GM12878 (cell line): ENCODE data around the gene LSR. TPM values are rescaled to one million over a fixed set of nuclear protein-coding genes. Genes with fewer than 3 reads are reported as not detected.

ENCODE experiments used
- ATAC-seq: fragments of 200-7000 bp; cut with Tn5 transposase; 3 replicates; pipeline ENCODE4 v1.9.1; 2020; ENCODE audit warnings: mild to moderate bottlenecking, moderate library complexity
- BruUV-seq: library from RNA; stranded (reverse); fragments of 400-500 nt; replicated peaks from 2 replicates; lab custom pipeline; 2021; lab: Mats Ljungman, UMichigan
- CTCF ChIA-PET: fragments of 300-600 bp; sonication (Branson Sonifier 250); formaldehyde crosslinking; extraction: SDS; loops from one replicate; lab custom pipeline; 2021; ENCODE audit warnings: inconsistent platforms; lab: Yijun Ruan, JAX
- POLR2A ChIA-PET: fragments of 350-600 bp; formaldehyde crosslinking; extraction: SDS; loops from one replicate; lab custom pipeline; 2021; ENCODE audit warnings: inconsistent platforms; lab: Charles Lee
- RAD21 ChIA-PET: fragments of 300-600 bp; sonication (Branson Sonifier 250); formaldehyde crosslinking; loops from one replicate; lab custom pipeline; 2023; ENCODE audit warnings: antibody characterized with exemption; ENCODE audit not compliant: unreplicated experiment; lab: Charles Lee
- SMC1A ChIA-PET: fragments of 300-600 bp; sonication (Branson Sonifier 250); formaldehyde crosslinking; loops from one replicate; lab custom pipeline; 2023; ENCODE audit not compliant: unreplicated experiment, uncharacterized antibody; lab: Charles Lee
- DNase-seq: peaks from one replicate; pipeline ENCODE4 v3.0.0-alpha.2; 2011; ENCODE audit warnings: low read depth, low spot score
- FAIRE-seq: peaks from 3 replicates; lab custom pipeline; 2011; peaks lifted over from hg19 to GRCh38; lab: Jason Lieb, UNC
- H2AFZ ChIP-seq: 2 replicates; pipeline ENCODE4 v1.6.0; 2011; ENCODE audit warnings: low read depth, low read length, control low read depth; ENCODE audit not compliant: control insufficient read depth
- H3K27ac ChIP-seq: 2 replicates; pipeline ENCODE4 v1.5.1; 2011; ENCODE audit warnings: control low read depth; ENCODE audit not compliant: control insufficient read depth, insufficient read depth
- H3K27me3 ChIP-seq, 2 experiments: replicated peaks in 1 of 2; 2 replicates each; pipeline versions ENCODE4 v1.6.0 to v1.6.1; 2011; ENCODE audit warnings: low read length in 1 of 2; ENCODE audit not compliant: control insufficient read depth in 2 of 2, insufficient read depth in 2 of 2
- H3K36me3 ChIP-seq, 2 experiments: 2 replicates each; pipeline ENCODE4 v1.5.1; 2011; ENCODE audit warnings: low read length in 1 of 2; ENCODE audit not compliant: control insufficient read depth in 2 of 2, insufficient read depth in 2 of 2
- H3K4me1 ChIP-seq: 2 replicates; pipeline ENCODE4 v1.6.1; 2011; ENCODE audit warnings: mild to moderate bottlenecking, low read length, moderate library complexity, mixed read lengths; ENCODE audit not compliant: control insufficient read depth, insufficient read depth
- H3K4me2 ChIP-seq: 2 replicates; pipeline ENCODE4 v1.6.0; 2011; ENCODE audit warnings: control low read depth; ENCODE audit not compliant: control insufficient read depth, insufficient read depth
- H3K4me3 ChIP-seq: fragments of 200-600 bp; sonication (generic); 2 replicates; pipeline ENCODE4 v1.5.1; 2016
- H3K79me2 ChIP-seq: 2 replicates; pipeline ENCODE4 v1.6.0; 2011; ENCODE audit warnings: low read length; ENCODE audit not compliant: control insufficient read depth, insufficient read depth
- H3K9ac ChIP-seq: 2 replicates; pipeline ENCODE4 v1.8.0; 2011; ENCODE audit warnings: low read length, control low read depth, mixed read lengths; ENCODE audit not compliant: control insufficient read depth, insufficient read depth
- H3K9me3 ChIP-seq: replicated peaks from 3 replicates; pipeline ENCODE4 v1.5.1; 2011; ENCODE audit warnings: mild to moderate bottlenecking, low read length; ENCODE audit not compliant: control insufficient read depth, insufficient read depth
- H4K20me1 ChIP-seq: 2 replicates; pipeline ENCODE4 v1.6.0; 2011; ENCODE audit not compliant: control insufficient read depth, insufficient read depth
- CREM ChIP-seq: IDR thresholded peaks from 2 replicates; pipeline ENCODE4 v1.6.1; 2014; ENCODE audit warnings: antibody characterized with exemption, low read depth
- FOXK2 ChIP-seq: fragments of 450-650 bp; IDR thresholded peaks from 2 replicates; pipeline ENCODE4 v1.6.1; 2017; ENCODE audit warnings: mild to moderate bottlenecking, moderate library complexity
- KLF5 ChIP-seq: fragments of 450-650 bp; IDR thresholded peaks from 2 replicates; pipeline ENCODE4 v1.6.1; 2014; ENCODE audit warnings: mild to moderate bottlenecking; ENCODE audit not compliant: partially characterized antibody
- MTA2 ChIP-seq: fragments of 450-650 bp; IDR thresholded peaks from 2 replicates; pipeline ENCODE4 v1.6.1; 2016; ENCODE audit warnings: low read depth, mild to moderate bottlenecking, moderate library complexity
- SUPT20H ChIP-seq: IDR thresholded peaks from 2 replicates; pipeline ENCODE4 v1.6.1; 2011; ENCODE audit warnings: low read depth, mild to moderate bottlenecking, low read length, moderate library complexity, borderline replicate concordance; ENCODE audit not compliant: control insufficient read depth
- WGBS: methylation state at CpG from one replicate; pipeline ENCODE4 v1.1.6; 2016; ENCODE audit warnings: low lambda C conversion rate; ENCODE audit not compliant: insufficient replicate concordance, insufficient coverage; ENCODE audit errors: missing lambda C conversion rate; 5-methylcytosine and 5-hydroxymethylcytosine counted together
- in situ Hi-C: fragments of 300-500 bp; cut with MboI; formaldehyde crosslinking; loops from 9 replicates; pipeline ENCODE4 v1.14.3; 2018; ENCODE audit warnings: mixed read lengths
- intact Hi-C: fragments of 100-400 bp; cut with micrococcal nuclease; formaldehyde crosslinking; loops from one replicate; pipeline ENCODE4 v1.14.2; 2022; ENCODE audit not compliant: unreplicated experiment
- polyA plus RNA-seq, 11 experiments: library from polyadenylated mRNA; depleted of rRNA in 4 of 11; unstranded in 6 of 11; stranded (reverse) in 5 of 11; fragments of >200 nt; fragmentation: Nextera tagmentation in 4 of 11; fragmentation: Illumina TruSeq in 1 of 11; extraction: Ambion mirVana in 4 of 11; extraction: Trizol in 1 of 11; gene quantifications; 1 replicate in 1 of 11; 2 replicates in 10 of 11; pipeline versions ENCODE4 v1.2.1 to v1.2.3, GENCODE V29; 2011 to 2016; ENCODE audit warnings: inconsistent platforms in 2 of 11, missing spikeins in 2 of 11, low read depth in 1 of 11
- total RNA-seq, 4 experiments: library from RNA; depleted of rRNA in 3 of 4; stranded (reverse); fragments of >200 nt in 3 of 4; fragmentation: Illumina TruSeq in 1 of 4; extraction: Trizol in 1 of 4; gene quantifications; 2 replicates each; pipeline versions ENCODE4 v1.2.1 to v1.2.3, GENCODE V29; 2013 to 2021
- TF ChIP-seq, protein P1 (sequence below): fragments of 450-650 bp; IDR thresholded peaks from 2 replicates; pipeline ENCODE4 v1.6.1; 2017; ENCODE audit warnings: antibody characterized with exemption, mild to moderate bottlenecking, moderate library complexity
- TF ChIP-seq, protein P2 (sequence below): fragments of 450-650 bp; formaldehyde crosslinking; IDR thresholded peaks from 2 replicates; pipeline ENCODE4 v1.5.0; 2022; ENCODE audit warnings: mild to moderate bottlenecking, missing genetic modification characterization
- TF ChIP-seq, protein P3 (sequence below): fragments of 450-650 bp; IDR thresholded peaks from 2 replicates; pipeline ENCODE4 v1.6.1; 2017; ENCODE audit warnings: borderline replicate concordance
- TF ChIP-seq, protein P4 (sequence below): fragments of 450-650 bp; IDR thresholded peaks from 2 replicates; pipeline ENCODE4 v1.6.1; 2017; ENCODE audit warnings: mild to moderate bottlenecking

LSR gene
- total and polyA plus RNA-seq, 10 of the 15 experiments (the other 5 are each of a cell fraction or from before 2014, with no cell fraction given): 0.26 to 53.9 (median 26.3) TPM

DNA sequence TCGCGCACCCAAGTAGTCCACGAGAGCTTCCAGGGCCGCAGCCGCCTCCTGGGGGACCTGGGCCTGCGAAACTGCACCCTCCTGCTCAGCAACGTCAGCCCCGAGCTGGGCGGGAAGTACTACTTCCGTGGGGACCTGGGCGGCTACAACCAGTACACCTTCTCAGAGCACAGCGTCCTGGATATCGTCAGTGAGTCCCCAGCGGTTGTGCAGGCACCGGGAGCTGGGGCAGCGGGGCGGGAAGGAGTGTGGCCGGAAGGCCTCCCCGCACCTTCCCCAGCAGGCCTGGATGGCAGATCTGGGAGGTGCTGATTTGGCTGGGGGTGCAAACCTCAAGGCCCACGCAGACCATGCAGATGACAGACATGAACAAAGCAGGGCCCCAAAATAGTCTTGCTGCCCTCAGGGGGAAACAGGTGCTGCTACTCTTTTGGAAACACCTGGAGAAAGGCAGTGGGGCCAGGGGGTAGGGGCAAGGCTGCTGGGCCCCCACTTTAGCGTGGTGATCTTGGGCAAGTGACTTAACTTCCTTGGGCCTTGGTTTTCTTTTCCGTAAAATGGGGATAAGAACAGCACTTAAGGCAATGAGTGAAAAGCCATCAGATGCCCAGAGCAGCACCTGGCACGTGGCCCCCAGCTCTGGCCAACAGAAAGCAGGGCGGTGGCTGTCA lies 47.1 kb downstream of the LSR start (continued):
- TF ChIP-seq, protein P1, sequence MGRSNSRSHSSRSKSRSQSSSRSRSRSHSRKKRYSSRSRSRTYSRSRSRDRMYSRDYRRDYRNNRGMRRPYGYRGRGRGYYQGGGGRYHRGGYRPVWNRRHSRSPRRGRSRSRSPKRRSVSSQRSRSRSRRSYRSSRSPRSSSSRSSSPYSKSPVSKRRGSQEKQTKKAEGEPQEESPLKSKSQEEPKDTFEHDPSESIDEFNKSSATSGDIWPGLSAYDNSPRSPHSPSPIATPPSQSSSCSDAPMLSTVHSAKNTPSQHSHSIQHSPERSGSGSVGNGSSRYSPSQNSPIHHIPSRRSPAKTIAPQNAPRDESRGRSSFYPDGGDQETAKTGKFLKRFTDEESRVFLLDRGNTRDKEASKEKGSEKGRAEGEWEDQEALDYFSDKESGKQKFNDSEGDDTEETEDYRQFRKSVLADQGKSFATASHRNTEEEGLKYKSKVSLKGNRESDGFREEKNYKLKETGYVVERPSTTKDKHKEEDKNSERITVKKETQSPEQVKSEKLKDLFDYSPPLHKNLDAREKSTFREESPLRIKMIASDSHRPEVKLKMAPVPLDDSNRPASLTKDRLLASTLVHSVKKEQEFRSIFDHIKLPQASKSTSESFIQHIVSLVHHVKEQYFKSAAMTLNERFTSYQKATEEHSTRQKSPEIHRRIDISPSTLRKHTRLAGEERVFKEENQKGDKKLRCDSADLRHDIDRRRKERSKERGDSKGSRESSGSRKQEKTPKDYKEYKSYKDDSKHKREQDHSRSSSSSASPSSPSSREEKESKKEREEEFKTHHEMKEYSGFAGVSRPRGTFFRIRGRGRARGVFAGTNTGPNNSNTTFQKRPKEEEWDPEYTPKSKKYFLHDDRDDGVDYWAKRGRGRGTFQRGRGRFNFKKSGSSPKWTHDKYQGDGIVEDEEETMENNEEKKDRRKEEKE: no peak
- TF ChIP-seq SUPT20H (no peak), FOXK2 (no peak)

DNA sequence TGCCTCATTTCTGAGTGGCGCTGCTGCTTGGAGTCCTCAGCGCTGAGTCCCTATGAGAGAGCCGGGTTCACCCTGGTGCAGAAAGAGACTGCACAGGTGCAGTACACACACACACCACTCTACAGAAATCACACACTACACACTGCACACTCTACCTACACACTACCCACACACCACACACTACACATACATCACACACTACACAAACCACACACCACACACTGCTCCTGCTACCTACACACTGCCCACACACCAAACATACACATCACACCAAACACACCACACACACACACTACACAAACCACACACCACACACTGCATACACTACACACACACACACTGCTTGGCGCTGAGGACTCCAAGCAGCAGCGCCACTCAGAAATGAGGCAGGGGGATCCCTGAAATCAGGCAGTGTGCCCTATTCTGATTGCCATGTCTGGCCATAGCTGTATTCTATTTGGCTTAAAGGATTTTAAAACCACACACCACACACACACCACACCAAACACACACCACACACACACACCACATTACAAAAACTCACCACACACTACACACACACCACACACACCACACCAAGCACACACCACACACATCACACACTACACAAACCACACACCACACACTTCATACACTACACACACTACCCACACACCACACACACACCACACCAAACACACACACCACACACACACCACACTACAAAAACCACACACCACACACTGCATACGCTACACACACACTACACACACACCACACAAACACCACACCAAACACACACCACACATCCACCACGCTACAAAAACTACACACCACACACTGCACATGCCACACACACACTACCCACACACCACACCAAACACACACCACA lies 48.1 kb downstream of the LSR start:
- H3K27me3 ChIP-seq: no peaks in the 10 kb centered on the region
- H4K20me1 ChIP-seq: no peaks in the 10 kb centered on the region
- H3K4me2 ChIP-seq: peak overlapping the region; percentile 2; the same call in 1 of the 2 replicates
- H2AFZ ChIP-seq: no peak overlapping the region
- ChIA-PET RAD21 (interaction anchor here (1.4 to 1.9 kb wide), 2 partner anchors 26 to 32 kb away, joined by 4 to 7 read pairs; partner anchors contain the start of gene CD22), SMC1A (interaction anchor here (0.7 to 1.2 kb wide), 2 partner anchors 14 to 212 kb away, joined by 3 to 4 read pairs; no protein-coding TSS in a partner anchor), POLR2A (interaction anchor here (1.9 kb wide), 1 partner anchor 37 kb away, joined by 5 read pairs; no protein-coding TSS in a partner anchor), CTCF (interaction anchor here (0.6 to 0.7 kb wide), 2 partner anchors 121 to 155 kb away, joined by 3 read pairs; no protein-coding TSS in a partner anchor)
- H3K79me2 ChIP-seq: no peaks in the 10 kb centered on the region
- BruUV-seq: no TSS peak
- in situ Hi-C loops: no loop called here
- H3K9ac ChIP-seq: no peak overlapping the region
- WGBS: 84% methylated on average over 7 of the region's 7 CpGs
- ATAC-seq: peak; percentile 59
- intact Hi-C loops: no loop called here
- H3K4me3 ChIP-seq: no peak overlapping the region
- peaks cover 26% of the 10 kb centered on the region for H3K4me1 ChIP-seq
- H3K36me3 ChIP-seq: no peaks in the 10 kb centered on the region
- no peak for DNase-seq
- no peaks in the 10 kb centered on the region for H3K9me3 ChIP-seq
- no peak overlapping the region for H3K27ac ChIP-seq
- peak; percentile 78 for FAIRE-seq
- TF ChIP-seq, protein P2, sequence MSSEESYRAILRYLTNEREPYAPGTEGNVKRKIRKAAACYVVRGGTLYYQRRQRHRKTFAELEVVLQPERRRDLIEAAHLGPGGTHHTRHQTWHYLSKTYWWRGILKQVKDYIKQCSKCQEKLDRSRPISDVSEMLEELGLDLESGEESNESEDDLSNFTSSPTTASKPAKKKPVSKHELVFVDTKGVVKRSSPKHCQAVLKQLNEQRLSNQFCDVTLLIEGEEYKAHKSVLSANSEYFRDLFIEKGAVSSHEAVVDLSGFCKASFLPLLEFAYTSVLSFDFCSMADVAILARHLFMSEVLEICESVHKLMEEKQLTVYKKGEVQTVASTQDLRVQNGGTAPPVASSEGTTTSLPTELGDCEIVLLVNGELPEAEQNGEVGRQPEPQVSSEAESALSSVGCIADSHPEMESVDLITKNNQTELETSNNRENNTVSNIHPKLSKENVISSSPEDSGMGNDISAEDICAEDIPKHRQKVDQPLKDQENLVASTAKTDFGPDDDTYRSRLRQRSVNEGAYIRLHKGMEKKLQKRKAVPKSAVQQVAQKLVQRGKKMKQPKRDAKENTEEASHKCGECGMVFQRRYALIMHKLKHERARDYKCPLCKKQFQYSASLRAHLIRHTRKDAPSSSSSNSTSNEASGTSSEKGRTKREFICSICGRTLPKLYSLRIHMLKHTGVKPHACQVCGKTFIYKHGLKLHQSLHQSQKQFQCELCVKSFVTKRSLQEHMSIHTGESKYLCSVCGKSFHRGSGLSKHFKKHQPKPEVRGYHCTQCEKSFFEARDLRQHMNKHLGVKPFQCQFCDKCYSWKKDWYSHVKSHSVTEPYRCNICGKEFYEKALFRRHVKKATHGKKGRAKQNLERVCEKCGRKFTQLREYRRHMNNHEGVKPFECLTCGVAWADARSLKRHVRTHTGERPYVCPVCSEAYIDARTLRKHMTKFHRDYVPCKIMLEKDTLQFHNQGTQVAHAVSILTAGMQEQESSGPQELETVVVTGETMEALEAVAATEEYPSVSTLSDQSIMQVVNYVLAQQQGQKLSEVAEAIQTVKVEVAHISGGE: no peak
- TF ChIP-seq MTA2: no peak
- TF ChIP-seq CREM: no peak
- TF ChIP-seq KLF5: no peak
- TF ChIP-seq, protein P3, sequence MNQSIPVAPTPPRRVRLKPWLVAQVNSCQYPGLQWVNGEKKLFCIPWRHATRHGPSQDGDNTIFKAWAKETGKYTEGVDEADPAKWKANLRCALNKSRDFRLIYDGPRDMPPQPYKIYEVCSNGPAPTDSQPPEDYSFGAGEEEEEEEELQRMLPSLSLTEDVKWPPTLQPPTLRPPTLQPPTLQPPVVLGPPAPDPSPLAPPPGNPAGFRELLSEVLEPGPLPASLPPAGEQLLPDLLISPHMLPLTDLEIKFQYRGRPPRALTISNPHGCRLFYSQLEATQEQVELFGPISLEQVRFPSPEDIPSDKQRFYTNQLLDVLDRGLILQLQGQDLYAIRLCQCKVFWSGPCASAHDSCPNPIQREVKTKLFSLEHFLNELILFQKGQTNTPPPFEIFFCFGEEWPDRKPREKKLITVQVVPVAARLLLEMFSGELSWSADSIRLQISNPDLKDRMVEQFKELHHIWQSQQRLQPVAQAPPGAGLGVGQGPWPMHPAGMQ: peak; percentile 46; the same call in 1 of the 2 replicates
- TF ChIP-seq, protein P4, sequence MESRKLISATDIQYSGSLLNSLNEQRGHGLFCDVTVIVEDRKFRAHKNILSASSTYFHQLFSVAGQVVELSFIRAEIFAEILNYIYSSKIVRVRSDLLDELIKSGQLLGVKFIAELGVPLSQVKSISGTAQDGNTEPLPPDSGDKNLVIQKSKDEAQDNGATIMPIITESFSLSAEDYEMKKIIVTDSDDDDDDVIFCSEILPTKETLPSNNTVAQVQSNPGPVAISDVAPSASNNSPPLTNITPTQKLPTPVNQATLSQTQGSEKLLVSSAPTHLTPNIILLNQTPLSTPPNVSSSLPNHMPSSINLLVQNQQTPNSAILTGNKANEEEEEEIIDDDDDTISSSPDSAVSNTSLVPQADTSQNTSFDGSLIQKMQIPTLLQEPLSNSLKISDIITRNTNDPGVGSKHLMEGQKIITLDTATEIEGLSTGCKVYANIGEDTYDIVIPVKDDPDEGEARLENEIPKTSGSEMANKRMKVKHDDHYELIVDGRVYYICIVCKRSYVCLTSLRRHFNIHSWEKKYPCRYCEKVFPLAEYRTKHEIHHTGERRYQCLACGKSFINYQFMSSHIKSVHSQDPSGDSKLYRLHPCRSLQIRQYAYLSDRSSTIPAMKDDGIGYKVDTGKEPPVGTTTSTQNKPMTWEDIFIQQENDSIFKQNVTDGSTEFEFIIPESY: peak; percentile 99
